GM23338 (cell line): ENCODE measurements around the gene TBCD. TPM values are rescaled to one million over a fixed set of nuclear protein-coding genes. Genes with fewer than 3 reads are reported as not detected.

Source experiments
- ATAC-seq: fragments of 200-7000 bp; cut with Tn5 transposase; 3 replicates; pipeline ENCODE4 v1.9.1; 2020
- DNase-seq: peaks from one replicate; pipeline ENCODE4 v3.0.0-alpha.2; 2015; ENCODE audit warnings: low spot score
- H2AFZ ChIP-seq: fragments of 200-600 bp; sonication (generic); 2 replicates; pipeline ENCODE4 v1.8.0; 2016; ENCODE audit warnings: antibody characterized with exemption, mild to moderate bottlenecking, moderate library complexity
- H3F3A ChIP-seq: fragments of 200-600 bp; sonication (generic); replicated peaks from 2 replicates; pipeline ENCODE4 v1.8.0; 2017; ENCODE audit warnings: antibody characterized with exemption, mixed run types, low read depth
- H3K27ac ChIP-seq: fragments of 200-600 bp; sonication (generic); 2 replicates; pipeline ENCODE4 v1.6.1; 2016; ENCODE audit warnings: low read depth
- H3K27me3 ChIP-seq: fragments of 200-600 bp; sonication (generic); 2 replicates; pipeline ENCODE4 v1.8.0; 2016; ENCODE audit warnings: mild to moderate bottlenecking, mixed run types, moderate library complexity; ENCODE audit not compliant: insufficient read depth
- H3K36me3 ChIP-seq: fragments of 200-600 bp; sonication (generic); 2 replicates; pipeline ENCODE4 v1.8.0; 2016; ENCODE audit warnings: mild to moderate bottlenecking; ENCODE audit not compliant: insufficient read depth
- H3K4me1 ChIP-seq: fragments of 200-600 bp; sonication (generic); 2 replicates; pipeline ENCODE4 v1.8.0; 2016; ENCODE audit warnings: mild to moderate bottlenecking, moderate library complexity; ENCODE audit not compliant: insufficient read depth
- H3K4me2 ChIP-seq: fragments of 200-600 bp; sonication (generic); 2 replicates; pipeline ENCODE4 v1.7.1; 2017; ENCODE audit warnings: mixed run types
- H3K4me3 ChIP-seq: fragments of 200-600 bp; sonication (generic); 2 replicates; pipeline ENCODE4 v1.6.1; 2016; ENCODE audit warnings: mixed run types
- H3K79me2 ChIP-seq: fragments of 200-600 bp; sonication (generic); replicated peaks from 2 replicates; pipeline ENCODE4 v1.8.0; 2017; ENCODE audit warnings: mild to moderate bottlenecking; ENCODE audit not compliant: insufficient read depth
- H3K9me2 ChIP-seq: fragments of 200-600 bp; sonication (generic); 2 replicates; pipeline ENCODE4 v1.8.0; 2017; ENCODE audit not compliant: insufficient read depth
- H4K20me1 ChIP-seq: fragments of 200-600 bp; sonication (generic); replicated peaks from 2 replicates; pipeline ENCODE4 v1.8.0; 2017; ENCODE audit warnings: mild to moderate bottlenecking; ENCODE audit not compliant: insufficient read depth
- H3K27ac Mint-ChIP-seq: 2 replicates; pipeline ENCODE4 v1.8.0; 2020; ENCODE audit warnings: inconsistent platforms, mild to moderate bottlenecking, moderate library complexity, mixed read lengths
- H3K27me3 Mint-ChIP-seq: 3 replicates; pipeline ENCODE4 v1.8.0; 2022; ENCODE audit warnings: low read depth, mild to moderate bottlenecking, moderate library complexity, mixed read lengths, inconsistent platforms; ENCODE audit not compliant: insufficient read depth, poor library complexity
- H3K36me3 Mint-ChIP-seq: 3 replicates; pipeline ENCODE4 v1.8.0; 2021; ENCODE audit warnings: low read depth, mild to moderate bottlenecking, inconsistent platforms, moderate library complexity, mixed read lengths
- H3K4me1 Mint-ChIP-seq: 3 replicates; pipeline ENCODE4 v1.8.0; 2020; ENCODE audit warnings: mild to moderate bottlenecking, inconsistent platforms, mixed read lengths
- H3K4me3 Mint-ChIP-seq: 3 replicates; pipeline ENCODE4 v1.8.0; 2021; ENCODE audit warnings: moderate library complexity, mild to moderate bottlenecking, inconsistent platforms, mixed read lengths
- H3K9me3 Mint-ChIP-seq: 3 replicates; pipeline ENCODE4 v1.8.0; 2020; ENCODE audit warnings: moderate library complexity, mild to moderate bottlenecking, inconsistent platforms, mixed read lengths
- CREB1 ChIP-seq: fragments of 250-450 bp; sonication (Bioruptor Pico); IDR thresholded peaks from 2 replicates; pipeline ENCODE4 v1.5.0; 2020; ENCODE audit warnings: low read depth, mild to moderate bottlenecking, moderate library complexity
- JUNB ChIP-seq: IDR thresholded peaks from one replicate; pipeline ENCODE4 v1.6.1; 2016; ENCODE audit warnings: antibody characterized with exemption; ENCODE audit not compliant: unreplicated experiment
- NANOG ChIP-seq: IDR thresholded peaks from 2 replicates; pipeline ENCODE4 v1.6.1; 2016; ENCODE audit warnings: antibody characterized with exemption, borderline replicate concordance
- POLR2AphosphoS5 ChIP-seq: IDR thresholded peaks from 2 replicates; pipeline ENCODE4 v1.6.1; 2016; ENCODE audit warnings: antibody characterized with exemption, low read depth
- ZNF114 ChIP-seq: fragments of 250-450 bp; sonication (Bioruptor Pico); IDR thresholded peaks from 2 replicates; pipeline ENCODE4 v1.5.0; 2020; ENCODE audit warnings: mild to moderate bottlenecking, moderate library complexity
- polyA plus RNA-seq: library from polyadenylated mRNA; unstranded; fragments of >200 nt; fragmentation: Nextera tagmentation; extraction: Ambion mirVana; gene quantifications from 2 replicates; pipeline ENCODE4 v1.2.1, GENCODE V29; 2016
- total RNA-seq: library from RNA; depleted of rRNA; stranded (reverse); fragments of >200 nt; shearing (Covaris generic); gene quantifications from 2 replicates; pipeline ENCODE4 v1.2.3, GENCODE V29; 2014
- TF ChIP-seq, protein P1 (sequence below), 2 experiments: fragments of 200-600 bp in 1 of 2; sonication (generic) in 1 of 2; conservative IDR thresholded peaks; 2 replicates each; pipeline versions ENCODE4 v1.5.1 to v1.6.1; 2016 to 2017; ENCODE audit warnings: antibody characterized with exemption in 2 of 2, low read depth in 2 of 2, mild to moderate bottlenecking in 2 of 2, moderate library complexity in 1 of 2
- TF ChIP-seq, protein P2 (sequence below): IDR thresholded peaks from 2 replicates; pipeline ENCODE4 v1.6.1; 2016; ENCODE audit warnings: antibody characterized with exemption
- TF ChIP-seq, protein P3 (sequence below): fragments of 250-450 bp; sonication (Bioruptor Pico); IDR thresholded peaks from 2 replicates; pipeline ENCODE4 v1.5.0; 2020; ENCODE audit warnings: mild to moderate bottlenecking, moderate library complexity

TBCD gene
- total and polyA plus RNA-seq, 2 experiments from 2014 or later: 75.0 to 116 TPM

DNA sequence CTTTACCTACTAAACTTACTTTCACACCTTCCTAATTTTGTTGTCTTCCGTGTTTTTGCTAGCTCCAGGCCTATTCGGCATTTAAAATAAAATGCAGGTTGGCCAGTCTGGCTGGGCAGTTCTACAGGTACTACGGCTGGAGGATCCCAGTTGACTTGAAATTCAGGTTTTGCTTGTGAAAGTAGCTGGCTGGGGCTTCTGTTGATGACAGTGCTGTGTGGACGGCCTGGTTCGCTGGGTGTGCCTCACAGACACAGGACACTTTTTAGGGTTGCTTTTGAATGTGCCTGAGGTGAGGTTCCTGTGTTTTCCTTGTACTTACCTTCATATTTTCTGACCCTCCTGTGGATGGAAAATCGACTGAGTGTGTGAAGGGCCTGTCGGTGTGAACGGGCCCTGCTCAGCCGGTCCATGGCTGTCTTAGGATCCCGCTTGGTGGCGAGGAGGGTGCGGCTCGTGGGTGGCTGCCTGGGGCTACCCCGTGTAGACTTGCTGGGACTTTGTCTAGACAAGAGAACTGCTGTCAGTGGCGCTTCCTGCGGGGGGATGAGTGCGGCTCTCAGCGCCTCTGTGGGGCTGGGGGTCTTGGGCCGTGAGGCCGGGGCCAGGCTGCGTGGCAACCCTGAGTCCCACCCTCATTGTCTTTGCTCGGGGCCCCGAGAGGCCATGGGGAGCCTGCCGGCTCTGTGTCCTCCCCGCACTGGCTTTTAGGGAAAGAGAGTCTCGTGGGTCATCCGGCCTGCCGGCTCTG, 106.7 kb downstream of the TBCD start:
- Mint-ChIP-seq H3K4me1 (peaks cover 21% of the 10 kb centered on the region; the same call in 2 of the 3 replicates), H3K9me3 (no peaks in the 10 kb centered on the region; the same call in 2 of the 3 replicates), H3K27me3 (peaks cover 8% of the 10 kb centered on the region), H3K27ac (peak overlapping the region; percentile 42; the same call in 1 of the 2 replicates), H3K4me3 (no peak overlapping the region), H3K36me3 (peaks cover 22% of the 10 kb centered on the region)
- no peaks in the 10 kb centered on the region for H3K27me3 ChIP-seq
- H2AFZ ChIP-seq: no peak overlapping the region
- no peaks in the 10 kb centered on the region for H3K4me1 ChIP-seq
- H3F3A ChIP-seq: no peaks in the 10 kb centered on the region
- TF ChIP-seq JUNB: no peak
- no peak for TF ChIP-seq ZNF114 (CRISPR knock-in tag)
- TF ChIP-seq, protein P1, sequence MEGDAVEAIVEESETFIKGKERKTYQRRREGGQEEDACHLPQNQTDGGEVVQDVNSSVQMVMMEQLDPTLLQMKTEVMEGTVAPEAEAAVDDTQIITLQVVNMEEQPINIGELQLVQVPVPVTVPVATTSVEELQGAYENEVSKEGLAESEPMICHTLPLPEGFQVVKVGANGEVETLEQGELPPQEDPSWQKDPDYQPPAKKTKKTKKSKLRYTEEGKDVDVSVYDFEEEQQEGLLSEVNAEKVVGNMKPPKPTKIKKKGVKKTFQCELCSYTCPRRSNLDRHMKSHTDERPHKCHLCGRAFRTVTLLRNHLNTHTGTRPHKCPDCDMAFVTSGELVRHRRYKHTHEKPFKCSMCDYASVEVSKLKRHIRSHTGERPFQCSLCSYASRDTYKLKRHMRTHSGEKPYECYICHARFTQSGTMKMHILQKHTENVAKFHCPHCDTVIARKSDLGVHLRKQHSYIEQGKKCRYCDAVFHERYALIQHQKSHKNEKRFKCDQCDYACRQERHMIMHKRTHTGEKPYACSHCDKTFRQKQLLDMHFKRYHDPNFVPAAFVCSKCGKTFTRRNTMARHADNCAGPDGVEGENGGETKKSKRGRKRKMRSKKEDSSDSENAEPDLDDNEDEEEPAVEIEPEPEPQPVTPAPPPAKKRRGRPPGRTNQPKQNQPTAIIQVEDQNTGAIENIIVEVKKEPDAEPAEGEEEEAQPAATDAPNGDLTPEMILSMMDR (conservative IDR thresholded peaks at IDR 0.05; ENCODE audit: low read depth in 2 of 2): no peak
- TF ChIP-seq, protein P2, sequence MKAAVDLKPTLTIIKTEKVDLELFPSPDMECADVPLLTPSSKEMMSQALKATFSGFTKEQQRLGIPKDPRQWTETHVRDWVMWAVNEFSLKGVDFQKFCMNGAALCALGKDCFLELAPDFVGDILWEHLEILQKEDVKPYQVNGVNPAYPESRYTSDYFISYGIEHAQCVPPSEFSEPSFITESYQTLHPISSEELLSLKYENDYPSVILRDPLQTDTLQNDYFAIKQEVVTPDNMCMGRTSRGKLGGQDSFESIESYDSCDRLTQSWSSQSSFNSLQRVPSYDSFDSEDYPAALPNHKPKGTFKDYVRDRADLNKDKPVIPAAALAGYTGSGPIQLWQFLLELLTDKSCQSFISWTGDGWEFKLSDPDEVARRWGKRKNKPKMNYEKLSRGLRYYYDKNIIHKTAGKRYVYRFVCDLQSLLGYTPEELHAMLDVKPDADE: no peak
- H3K9me2 ChIP-seq: no peaks in the 10 kb centered on the region
- DNase-seq (no peak), ATAC-seq (no peak)
- H3K4me3 ChIP-seq: no peak overlapping the region
- H3K27ac ChIP-seq: no peak overlapping the region; the same call in 1 of the 2 replicates
- peaks cover 48% of the 10 kb centered on the region for H3K79me2 ChIP-seq
- H3K36me3 ChIP-seq: peaks cover 13% of the 10 kb centered on the region; the same call in 1 of the 2 replicates
- H3K4me2 ChIP-seq: no peak overlapping the region
- H4K20me1 ChIP-seq: no peaks in the 10 kb centered on the region; the same call in 1 of the 2 replicates

DNA sequence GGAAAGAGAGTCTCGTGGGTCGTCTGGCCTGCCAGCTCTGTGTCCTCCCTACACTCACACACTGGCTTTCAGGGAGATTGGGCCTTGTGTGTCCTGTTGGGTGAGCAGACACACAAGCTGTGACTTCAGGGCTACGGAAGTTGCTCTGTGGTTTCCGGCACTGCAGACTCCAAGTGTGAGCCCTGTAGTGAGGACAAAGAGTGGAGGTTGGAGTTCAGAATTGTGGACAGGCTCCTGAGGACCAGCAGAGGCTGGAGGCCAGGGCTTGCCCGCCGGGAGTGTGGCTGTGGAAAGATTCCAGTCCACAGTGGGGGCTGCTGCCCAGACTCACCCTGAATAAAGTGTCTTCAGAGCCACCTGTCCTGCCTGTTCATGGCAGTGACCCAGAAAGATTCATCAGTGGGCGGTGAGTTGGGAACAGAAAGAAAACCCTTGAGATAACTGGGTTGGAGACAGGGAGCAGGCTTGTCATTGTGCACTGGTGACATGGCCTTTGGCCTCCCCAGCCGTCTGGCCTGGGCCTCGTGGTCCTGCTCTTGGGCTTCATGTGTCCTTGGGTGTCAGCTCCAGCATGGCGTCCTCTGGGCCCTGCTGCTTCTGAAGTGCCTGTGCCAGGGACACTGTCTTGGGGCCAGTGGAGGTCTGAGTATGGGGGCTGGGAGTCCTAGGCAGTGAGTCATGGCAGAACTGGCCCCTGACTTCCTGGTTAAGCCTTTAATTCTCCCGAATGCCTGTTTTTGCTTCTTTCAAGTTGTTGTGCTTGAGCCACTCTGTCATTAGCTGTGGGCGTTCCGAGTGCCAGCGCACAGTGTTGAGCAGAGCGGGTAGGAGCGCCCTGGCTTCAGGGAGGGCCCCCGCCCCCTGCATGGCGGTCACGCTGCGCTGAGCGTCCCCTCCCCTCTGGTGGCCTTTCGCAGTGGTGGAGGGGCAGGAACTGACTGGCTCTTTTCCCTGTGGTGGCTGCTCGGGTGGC, 107.9 kb downstream of the TBCD start:
- peaks cover 30% of the 10 kb centered on the region for H3K4me1 Mint-ChIP-seq
- H3K36me3 Mint-ChIP-seq: peaks cover 14% of the 10 kb centered on the region
- Histone ChIP-seq H4K20me1 (no peaks in the 10 kb centered on the region; the same call in 1 of the 2 replicates), H3K4me1 (no peaks in the 10 kb centered on the region), H3K27me3 (no peaks in the 10 kb centered on the region), H3K4me3 (no peak overlapping the region), H3K9me2 (no peaks in the 10 kb centered on the region), H3K36me3 (peaks cover 13% of the 10 kb centered on the region; the same call in 1 of the 2 replicates), H3K27ac (0 out of 2 replicates have a peak overlapping the region, but pooled peaks have one; percentile 39), H2AFZ (no peak overlapping the region), H3F3A (no peaks in the 10 kb centered on the region), H3K4me2 (no peak overlapping the region), H3K79me2 (peaks cover 52% of the 10 kb centered on the region)
- H3K27me3 Mint-ChIP-seq: peaks cover 5% of the 10 kb centered on the region
- no peaks in the 10 kb centered on the region for H3K9me3 Mint-ChIP-seq
- H3K27ac Mint-ChIP-seq: peak overlapping the region; percentile 61
- no peak; the same call in 2 of the 3 replicates for ATAC-seq
- no peak for DNase-seq
- no peak overlapping the region for H3K4me3 Mint-ChIP-seq
- TF ChIP-seq NANOG: no peak
- no peak for TF ChIP-seq CREB1 (CRISPR knock-in tag)
- TF ChIP-seq, protein P3, sequence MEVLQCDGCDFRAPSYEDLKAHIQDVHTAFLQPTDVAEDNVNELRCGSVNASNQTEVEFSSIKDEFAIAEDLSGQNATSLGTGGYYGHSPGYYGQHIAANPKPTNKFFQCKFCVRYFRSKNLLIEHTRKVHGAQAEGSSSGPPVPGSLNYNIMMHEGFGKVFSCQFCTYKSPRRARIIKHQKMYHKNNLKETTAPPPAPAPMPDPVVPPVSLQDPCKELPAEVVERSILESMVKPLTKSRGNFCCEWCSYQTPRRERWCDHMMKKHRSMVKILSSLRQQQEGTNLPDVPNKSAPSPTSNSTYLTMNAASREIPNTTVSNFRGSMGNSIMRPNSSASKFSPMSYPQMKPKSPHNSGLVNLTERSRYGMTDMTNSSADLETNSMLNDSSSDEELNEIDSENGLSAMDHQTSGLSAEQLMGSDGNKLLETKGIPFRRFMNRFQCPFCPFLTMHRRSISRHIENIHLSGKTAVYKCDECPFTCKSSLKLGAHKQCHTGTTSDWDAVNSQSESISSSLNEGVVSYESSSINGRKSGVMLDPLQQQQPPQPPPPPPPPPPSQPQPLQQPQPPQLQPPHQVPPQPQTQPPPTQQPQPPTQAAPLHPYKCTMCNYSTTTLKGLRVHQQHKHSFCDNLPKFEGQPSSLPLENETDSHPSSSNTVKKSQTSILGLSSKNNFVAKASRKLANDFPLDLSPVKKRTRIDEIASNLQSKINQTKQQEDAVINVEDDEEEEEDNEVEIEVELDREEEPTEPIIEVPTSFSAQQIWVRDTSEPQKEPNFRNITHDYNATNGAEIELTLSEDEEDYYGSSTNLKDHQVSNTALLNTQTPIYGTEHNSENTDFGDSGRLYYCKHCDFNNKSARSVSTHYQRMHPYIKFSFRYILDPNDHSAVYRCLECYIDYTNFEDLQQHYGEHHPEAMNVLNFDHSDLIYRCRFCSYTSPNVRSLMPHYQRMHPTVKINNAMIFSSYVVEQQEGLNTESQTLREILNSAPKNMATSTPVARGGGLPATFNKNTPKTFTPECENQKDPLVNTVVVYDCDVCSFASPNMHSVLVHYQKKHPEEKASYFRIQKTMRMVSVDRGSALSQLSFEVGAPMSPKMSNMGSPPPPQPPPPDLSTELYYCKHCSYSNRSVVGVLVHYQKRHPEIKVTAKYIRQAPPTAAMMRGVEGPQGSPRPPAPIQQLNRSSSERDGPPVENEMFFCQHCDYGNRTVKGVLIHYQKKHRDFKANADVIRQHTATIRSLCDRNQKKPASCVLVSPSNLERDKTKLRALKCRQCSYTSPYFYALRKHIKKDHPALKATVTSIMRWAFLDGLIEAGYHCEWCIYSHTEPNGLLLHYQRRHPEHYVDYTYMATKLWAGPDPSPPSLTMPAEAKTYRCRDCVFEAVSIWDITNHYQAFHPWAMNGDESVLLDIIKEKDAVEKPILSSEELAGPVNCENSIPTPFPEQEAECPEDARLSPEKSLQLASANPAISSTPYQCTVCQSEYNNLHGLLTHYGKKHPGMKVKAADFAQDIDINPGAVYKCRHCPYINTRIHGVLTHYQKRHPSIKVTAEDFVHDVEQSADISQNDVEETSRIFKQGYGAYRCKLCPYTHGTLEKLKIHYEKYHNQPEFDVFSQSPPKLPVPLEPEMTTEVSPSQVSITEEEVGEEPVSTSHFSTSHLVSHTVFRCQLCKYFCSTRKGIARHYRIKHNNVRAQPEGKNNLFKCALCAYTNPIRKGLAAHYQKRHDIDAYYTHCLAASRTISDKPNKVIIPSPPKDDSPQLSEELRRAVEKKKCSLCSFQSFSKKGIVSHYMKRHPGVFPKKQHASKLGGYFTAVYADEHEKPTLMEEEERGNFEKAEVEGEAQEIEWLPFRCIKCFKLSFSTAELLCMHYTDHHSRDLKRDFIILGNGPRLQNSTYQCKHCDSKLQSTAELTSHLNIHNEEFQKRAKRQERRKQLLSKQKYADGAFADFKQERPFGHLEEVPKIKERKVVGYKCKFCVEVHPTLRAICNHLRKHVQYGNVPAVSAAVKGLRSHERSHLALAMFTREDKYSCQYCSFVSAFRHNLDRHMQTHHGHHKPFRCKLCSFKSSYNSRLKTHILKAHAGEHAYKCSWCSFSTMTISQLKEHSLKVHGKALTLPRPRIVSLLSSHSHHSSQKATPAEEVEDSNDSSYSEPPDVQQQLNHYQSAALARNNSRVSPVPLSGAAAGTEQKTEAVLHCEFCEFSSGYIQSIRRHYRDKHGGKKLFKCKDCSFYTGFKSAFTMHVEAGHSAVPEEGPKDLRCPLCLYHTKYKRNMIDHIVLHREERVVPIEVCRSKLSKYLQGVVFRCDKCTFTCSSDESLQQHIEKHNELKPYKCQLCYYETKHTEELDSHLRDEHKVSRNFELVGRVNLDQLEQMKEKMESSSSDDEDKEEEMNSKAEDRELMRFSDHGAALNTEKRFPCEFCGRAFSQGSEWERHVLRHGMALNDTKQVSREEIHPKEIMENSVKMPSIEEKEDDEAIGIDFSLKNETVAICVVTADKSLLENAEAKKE (CRISPR knock-in tag): no peak
- no peak for TF ChIP-seq POLR2AphosphoS5
